ENCODE measurements around the gene EWSR1. TPM values are rescaled to one million over a fixed set of nuclear protein-coding genes. Genes with fewer than 3 reads are reported as not detected.

The EWSR1 gene
- total and polyA plus RNA-seq, 2 of the 4 experiments (the other 2 are of a cell fraction) = 243 to 518 TPM

DNA sequence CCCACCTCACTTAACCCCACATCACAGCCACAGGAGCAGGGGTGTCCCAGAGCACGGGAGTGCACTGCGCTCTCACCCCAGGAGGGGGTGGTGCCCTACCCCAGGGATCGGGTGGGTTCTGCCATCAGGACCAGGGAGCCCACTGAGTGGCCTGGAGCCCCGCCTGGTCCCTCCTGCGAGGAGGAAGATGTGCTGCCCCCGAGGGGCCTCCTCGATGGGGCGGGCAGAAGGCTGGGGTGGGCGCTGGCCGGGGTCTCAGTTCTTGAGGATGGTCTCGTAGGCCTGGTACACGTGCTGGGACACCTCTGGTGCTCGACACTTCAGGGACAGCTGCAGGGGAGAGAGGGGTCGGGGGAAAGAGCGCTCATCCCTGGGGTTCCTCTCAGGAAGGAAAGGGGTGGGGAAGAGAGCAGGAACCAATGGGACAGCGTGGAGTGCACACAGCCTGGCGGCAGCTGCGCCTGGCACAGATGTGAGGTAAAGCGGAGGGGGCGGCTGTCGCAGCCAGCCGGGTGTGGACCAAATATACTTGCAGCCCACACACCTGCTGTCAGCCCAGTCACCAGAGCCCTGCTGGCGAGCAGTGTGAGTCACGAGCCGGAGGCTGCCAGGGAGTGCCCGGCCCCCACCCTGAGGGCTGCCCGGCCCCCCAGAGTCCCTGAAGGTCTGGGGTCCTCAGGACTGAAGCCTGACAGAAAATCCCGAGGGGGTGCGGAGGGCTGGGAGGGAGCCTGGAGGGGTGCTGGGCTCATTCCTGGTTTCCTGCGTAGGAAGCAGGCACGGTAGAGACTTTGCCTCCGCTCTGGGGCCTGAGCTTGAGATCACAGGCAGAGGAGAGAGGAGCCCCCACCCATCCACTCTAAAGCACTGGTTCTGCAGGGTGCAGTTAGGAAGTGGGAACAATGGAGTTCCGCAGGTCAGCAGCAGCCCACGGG lies 60.8 kb downstream of the EWSR1 start (continued):
- no peak for TF ChIP-seq RCOR1 (IDR thresholded peaks at IDR 0.05; ENCODE audit: insufficient replicate concordance, low read length)

DNA sequence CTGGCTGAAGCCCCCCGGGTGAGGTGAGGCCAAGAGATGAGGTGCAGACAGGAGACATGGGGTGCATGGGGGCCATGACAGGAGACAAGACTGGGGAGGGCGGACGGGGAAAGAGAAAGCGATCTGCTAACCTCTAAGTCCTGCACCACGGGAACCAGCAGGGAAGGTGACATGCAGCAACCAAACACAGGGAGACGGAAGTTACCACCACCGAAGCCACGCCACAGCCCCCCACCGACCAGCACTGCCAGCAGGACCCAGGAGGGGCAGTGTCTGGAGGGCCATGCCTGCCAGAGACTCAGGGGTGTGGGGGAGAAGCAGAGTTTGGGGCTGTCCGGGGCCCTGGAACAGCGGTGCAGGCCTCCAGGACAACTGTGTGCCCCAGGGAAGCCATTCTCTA lies 61.5 kb downstream of the EWSR1 start:
- Histone ChIP-seq H3K4me2 (ENCODE audit: low read depth, low read length) (no peak overlapping the region), H3K27me3 (ENCODE audit: control insufficient read depth, insufficient read depth, low read length) (no peaks in the 10 kb centered on the region), H4K8ac (ENCODE audit: low read depth in 2 of 2, low read length in 2 of 2) (no peak overlapping the region), H4K5ac (ENCODE audit: low read depth, low read length) (no peak overlapping the region), H3K23ac (ENCODE audit: low read depth, low read length) (no peak overlapping the region), H2BK15ac (ENCODE audit: low read depth, low read length) (no peak overlapping the region), H2AK5ac (ENCODE audit: low read depth, low read length) (no peak overlapping the region), H2BK120ac (ENCODE audit: low read depth, low read length) (no peak overlapping the region), H3K18ac (ENCODE audit: low read depth, low read length) (no peak overlapping the region), H3K4me3 (ENCODE audit: insufficient read depth, low read depth, low read length) (no peak overlapping the region), H4K91ac (ENCODE audit: insufficient read depth, low read depth, low read length) (no peak overlapping the region), H2AFZ (replicated peaks; ENCODE audit: low read length, poor library complexity) (no peak overlapping the region), H3K4ac (ENCODE audit: low read depth, low read length) (no peak overlapping the region), H3K79me1 (ENCODE audit: low read depth in 1 of 2, low read length in 2 of 2) (no peaks in the 10 kb centered on the region), H3K9me1 (ENCODE audit: insufficient read depth, low read length) (peaks cover 5% of the 10 kb centered on the region; the same call in 1 of the 2 replicates), H3K9ac (ENCODE audit: low read depth, low read length) (no peak overlapping the region), H3K9me3 (ENCODE audit: control insufficient read depth, insufficient read depth, low read length) (no peaks in the 10 kb centered on the region), H2AK9ac (replicated peaks; ENCODE audit: low read depth, low read length, poor library complexity) (no peak overlapping the region), H3K36me3 (ENCODE audit: control insufficient read depth, insufficient read depth, low read length) (peaks cover 41% of the 10 kb centered on the region), H3K27ac (ENCODE audit: insufficient read depth, low read length) (no peak overlapping the region), H2BK20ac (ENCODE audit: low read depth, low read length) (no peak overlapping the region), H2BK5ac (ENCODE audit: low read depth, low read length, poor library complexity, severe bottlenecking) (no peak overlapping the region), H3K56ac (ENCODE audit: extremely low read depth, insufficient read depth, low read length) (no peak overlapping the region), H3K4me1 (ENCODE audit: control insufficient read depth, insufficient read depth, low read length) (peaks cover 9% of the 10 kb centered on the region), H4K20me1 (ENCODE audit: insufficient read depth, low read length) (no peaks in the 10 kb centered on the region; the same call in 1 of the 2 replicates), H3K14ac (replicated peaks; ENCODE audit: low read depth, low read length) (no peak overlapping the region)
- DNase-seq = no peak
- CTCF ChIA-PET = no interaction called here
- no peak for ATAC-seq (ENCODE audit: low read depth)
- BruUV-seq (replicated peaks) = no TSS peak
- intact Hi-C loops (cut with micrococcal nuclease) = no loop called here
- POLR2A ChIA-PET (ENCODE audit: unreplicated experiment) = no interaction called here
- dilution Hi-C loops (cut with HindIII; ENCODE audit: low sequenced_read_pairs, unreplicated experiment) = no loop called here
- WGBS, 2 experiments (ENCODE audit: extremely low coverage in 2 of 2, insufficient read length in 1 of 2) = 100% methylated on average over 2 of the region's 11 CpGs; no CpG with 5 or more reads in 1 of the 2 experiments
- in situ Hi-C loops (cut with MboI; ENCODE audit: low sequenced_read_pairs) = no loop called here
- no peak for TF ChIP-seq RFX5 (IDR thresholded peaks at IDR 0.05; ENCODE audit: low read depth, low read length)
- TF ChIP-seq CHD1 (IDR thresholded peaks at IDR 0.05; ENCODE audit: low read depth, low read length) = no peak
- no peak for TF ChIP-seq POLR2A (IDR thresholded peaks at IDR 0.05; ENCODE audit: low read depth, low read length)
- TF ChIP-seq MAZ (IDR thresholded peaks at IDR 0.05; ENCODE audit: borderline replicate concordance, low read depth, low read length) = no peak
- no peak for TF ChIP-seq MXI1 (IDR thresholded peaks at IDR 0.05; ENCODE audit: borderline replicate concordance, low read depth, low read length)
- no peak for TF ChIP-seq RCOR1 (IDR thresholded peaks at IDR 0.05; ENCODE audit: insufficient replicate concordance, low read length)
- no peak for TF ChIP-seq SMC3 (IDR thresholded peaks at IDR 0.05; ENCODE audit: low read depth, low read length)
- TF ChIP-seq, protein P1, sequence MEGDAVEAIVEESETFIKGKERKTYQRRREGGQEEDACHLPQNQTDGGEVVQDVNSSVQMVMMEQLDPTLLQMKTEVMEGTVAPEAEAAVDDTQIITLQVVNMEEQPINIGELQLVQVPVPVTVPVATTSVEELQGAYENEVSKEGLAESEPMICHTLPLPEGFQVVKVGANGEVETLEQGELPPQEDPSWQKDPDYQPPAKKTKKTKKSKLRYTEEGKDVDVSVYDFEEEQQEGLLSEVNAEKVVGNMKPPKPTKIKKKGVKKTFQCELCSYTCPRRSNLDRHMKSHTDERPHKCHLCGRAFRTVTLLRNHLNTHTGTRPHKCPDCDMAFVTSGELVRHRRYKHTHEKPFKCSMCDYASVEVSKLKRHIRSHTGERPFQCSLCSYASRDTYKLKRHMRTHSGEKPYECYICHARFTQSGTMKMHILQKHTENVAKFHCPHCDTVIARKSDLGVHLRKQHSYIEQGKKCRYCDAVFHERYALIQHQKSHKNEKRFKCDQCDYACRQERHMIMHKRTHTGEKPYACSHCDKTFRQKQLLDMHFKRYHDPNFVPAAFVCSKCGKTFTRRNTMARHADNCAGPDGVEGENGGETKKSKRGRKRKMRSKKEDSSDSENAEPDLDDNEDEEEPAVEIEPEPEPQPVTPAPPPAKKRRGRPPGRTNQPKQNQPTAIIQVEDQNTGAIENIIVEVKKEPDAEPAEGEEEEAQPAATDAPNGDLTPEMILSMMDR (conservative IDR thresholded peaks at IDR 0.05; ENCODE audit: low read depth, low read length) = no peak
- no peak for TF ChIP-seq NFE2L2 (IDR thresholded peaks at IDR 0.05; ENCODE audit: low read depth, low read length)
- no peak for TF ChIP-seq MAFK (IDR thresholded peaks at IDR 0.05; ENCODE audit: low read depth, low read length)
- TF ChIP-seq CEBPB (IDR thresholded peaks at IDR 0.05; ENCODE audit: low read depth, low read length) = no peak
- no peak for TF ChIP-seq BHLHE40 (IDR thresholded peaks at IDR 0.05; ENCODE audit: low read depth, low read length)
- TF ChIP-seq, protein P2, sequence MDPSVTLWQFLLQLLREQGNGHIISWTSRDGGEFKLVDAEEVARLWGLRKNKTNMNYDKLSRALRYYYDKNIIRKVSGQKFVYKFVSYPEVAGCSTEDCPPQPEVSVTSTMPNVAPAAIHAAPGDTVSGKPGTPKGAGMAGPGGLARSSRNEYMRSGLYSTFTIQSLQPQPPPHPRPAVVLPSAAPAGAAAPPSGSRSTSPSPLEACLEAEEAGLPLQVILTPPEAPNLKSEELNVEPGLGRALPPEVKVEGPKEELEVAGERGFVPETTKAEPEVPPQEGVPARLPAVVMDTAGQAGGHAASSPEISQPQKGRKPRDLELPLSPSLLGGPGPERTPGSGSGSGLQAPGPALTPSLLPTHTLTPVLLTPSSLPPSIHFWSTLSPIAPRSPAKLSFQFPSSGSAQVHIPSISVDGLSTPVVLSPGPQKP (IDR thresholded peaks at IDR 0.05; ENCODE audit: borderline replicate concordance, low read depth, low read length) = no peak
- no peak for TF ChIP-seq FOS (IDR thresholded peaks at IDR 0.05; ENCODE audit: low read depth, low read length)

Measured in IMR-90 (cell line).